K562 (cell line): Measurements from ENCODE around the gene ZFPM1. TPM values are rescaled to one million over a fixed set of nuclear protein-coding genes. Genes with fewer than 3 reads are reported as not detected.

ENCODE experiments used
- CGGBP1 ChIP-seq: fragments of 250-450 bp; sonication (Bioruptor Pico); IDR thresholded peaks from 2 replicates; pipeline ENCODE4 v1.9.0; 2021; ENCODE audit warnings: mild to moderate bottlenecking
- DIDO1 ChIP-seq: fragments of 450-650 bp; IDR thresholded peaks from 2 replicates; pipeline ENCODE4 v1.6.1; 2016; ENCODE audit warnings: low read depth, missing biosample characterization, missing genetic modification characterization
- GATA2 ChIP-seq: sonication (generic); formaldehyde crosslinking; IDR thresholded peaks from 2 replicates; pipeline ENCODE4 v1.4.0; 2020; ENCODE audit warnings: mild to moderate bottlenecking, missing genetic modification reagents
- HLTF ChIP-seq: fragments of 450-650 bp; IDR thresholded peaks from 2 replicates; pipeline ENCODE4 v1.6.1; 2016
- HNRNPH1 ChIP-seq: fragments of 200-400 bp; formaldehyde crosslinking; optimal IDR thresholded peaks from 2 replicates; pipeline ENCODE3; 2017; ENCODE audit warnings: low read depth, mild to moderate bottlenecking, low read length, moderate library complexity
- KDM2B ChIP-seq: fragments of 250-450 bp; sonication (Bioruptor Pico); IDR thresholded peaks from 2 replicates; pipeline ENCODE4 v1.8.0; 2021; ENCODE audit warnings: mild to moderate bottlenecking, moderate library complexity
- LCOR ChIP-seq: sonication (generic); formaldehyde crosslinking; IDR thresholded peaks from 2 replicates; pipeline ENCODE4 v1.8.0; 2022; ENCODE audit warnings: mild to moderate bottlenecking, missing genetic modification reagents
- MLX ChIP-seq, 2 experiments: fragments of 450-650 bp in 1 of 2; sonication (generic) in 1 of 2; formaldehyde crosslinking; conservative IDR thresholded peaks; 2 replicates each; pipeline versions ENCODE4 v1.4.0 to v1.8.1; 2020 to 2022; ENCODE audit warnings: mild to moderate bottlenecking in 1 of 2, missing genetic modification reagents in 1 of 2
- NCOA6 ChIP-seq: fragments of 450-650 bp; IDR thresholded peaks from 2 replicates; pipeline ENCODE4 v1.6.1; 2017; ENCODE audit warnings: mild to moderate bottlenecking
- NCOR1 ChIP-seq: fragments of 450-650 bp; IDR thresholded peaks from 2 replicates; pipeline ENCODE4 v1.6.1; 2016; ENCODE audit warnings: mild to moderate bottlenecking, moderate library complexity
- NFXL1 ChIP-seq: fragments of 450-650 bp; formaldehyde crosslinking; IDR thresholded peaks from 2 replicates; pipeline ENCODE4 v1.4.0; 2021; ENCODE audit warnings: mild to moderate bottlenecking
- NUFIP1 ChIP-seq: fragments of 450-650 bp; IDR thresholded peaks from 2 replicates; pipeline ENCODE4 v1.6.1; 2018; ENCODE audit not compliant: partially characterized antibody
- PHB ChIP-seq: fragments of 250-450 bp; sonication (Bioruptor Pico); IDR thresholded peaks from 2 replicates; pipeline ENCODE4 v1.5.0; 2021
- PTRF ChIP-seq: fragments of 450-650 bp; IDR thresholded peaks from 2 replicates; pipeline ENCODE4 v1.6.1; 2016; ENCODE audit warnings: mild to moderate bottlenecking, missing genetic modification characterization, missing compliant biosample characterization
- SNIP1 ChIP-seq: fragments of 450-650 bp; IDR thresholded peaks from 2 replicates; pipeline ENCODE4 v1.7.1; 2017; ENCODE audit warnings: low read depth, mild to moderate bottlenecking
- TBP ChIP-seq: optimal IDR thresholded peaks from 2 replicates; pipeline ENCODE3; 2011; ENCODE audit warnings: low read depth, low read length, improper control_type of control experiment
- TFAP4 ChIP-seq: sonication (generic); formaldehyde crosslinking; IDR thresholded peaks from 2 replicates; pipeline ENCODE4 v1.8.0; 2022; ENCODE audit warnings: missing genetic modification reagents, mild to moderate bottlenecking, moderate library complexity, borderline replicate concordance
- XRCC5 ChIP-seq: fragments of 200-400 bp; formaldehyde crosslinking; IDR thresholded peaks from 2 replicates; pipeline ENCODE4 v1.6.1; 2017; ENCODE audit warnings: low read depth, mild to moderate bottlenecking, low read length
- ZKSCAN3 ChIP-seq: fragments of 250-450 bp; sonication (Bioruptor Pico); IDR thresholded peaks from 2 replicates; pipeline ENCODE4 v1.4.0; 2020
- ZNF184 ChIP-seq: sonication (generic); formaldehyde crosslinking; IDR thresholded peaks from 2 replicates; pipeline ENCODE4 v1.5.0; 2020; ENCODE audit warnings: missing genetic modification reagents
- ZNF217 ChIP-seq: sonication (generic); formaldehyde crosslinking; IDR thresholded peaks from 2 replicates; pipeline ENCODE4 v1.8.0; 2022; ENCODE audit warnings: mild to moderate bottlenecking, missing genetic modification reagents
- ZNF324 ChIP-seq: fragments of 250-450 bp; sonication (Bioruptor Pico); IDR thresholded peaks from 2 replicates; pipeline ENCODE4 v1.4.0; 2020; ENCODE audit warnings: mild to moderate bottlenecking
- ZNF444 ChIP-seq: fragments of 250-450 bp; sonication (Bioruptor Pico); IDR thresholded peaks from 2 replicates; pipeline ENCODE4 v1.4.0; 2020; ENCODE audit warnings: mild to moderate bottlenecking, moderate library complexity
- ZNF449 ChIP-seq: fragments of 250-450 bp; sonication (Bioruptor Pico); IDR thresholded peaks from 2 replicates; pipeline ENCODE4 v1.8.0; 2022; ENCODE audit warnings: moderate library complexity, mild to moderate bottlenecking, inconsistent platforms
- ZNF551 ChIP-seq: fragments of 250-450 bp; sonication (Bioruptor Pico); IDR thresholded peaks from 2 replicates; pipeline ENCODE4 v1.5.0; 2021; ENCODE audit warnings: mild to moderate bottlenecking, moderate library complexity
- ZNF668 ChIP-seq: fragments of 250-450 bp; sonication (Bioruptor Pico); IDR thresholded peaks from 2 replicates; pipeline ENCODE4 v1.8.0; 2022; ENCODE audit warnings: mild to moderate bottlenecking, inconsistent platforms
- ZNF717 ChIP-seq: fragments of 250-450 bp; sonication (Bioruptor Pico); IDR thresholded peaks from 2 replicates; pipeline ENCODE4 v1.5.0; 2021
- ZNF764 ChIP-seq: fragments of 250-450 bp; sonication (Bioruptor Pico); IDR thresholded peaks from 2 replicates; pipeline ENCODE4 v1.4.0; 2020; ENCODE audit warnings: low read depth, mild to moderate bottlenecking, moderate library complexity
- polyA plus RNA-seq, 8 experiments: library from polyadenylated mRNA; depleted of rRNA in 4 of 8; stranded (reverse) in 5 of 8; unstranded in 3 of 8; fragments of >200 nt; fragmentation: Nextera tagmentation in 2 of 8; fragmentation: Illumina TruSeq in 1 of 8; extraction: Ambion mirVana in 2 of 8; extraction: Trizol in 1 of 8; gene quantifications; 2 replicates each; pipeline versions ENCODE4 v1.2.1 to v1.2.3, GENCODE V29; 2011 to 2014; ENCODE audit warnings: inconsistent platforms in 1 of 8, missing spikeins in 1 of 8
- total RNA-seq, 7 experiments: library from RNA; depleted of rRNA in 6 of 7; stranded (reverse); fragments of >200 nt in 6 of 7; fragmentation: Illumina TruSeq in 2 of 7; extraction: Trizol in 2 of 7; gene quantifications; 2 replicates each; pipeline versions ENCODE4 v1.2.1 to v1.2.3, GENCODE V29; 2011 to 2021; ENCODE audit warnings: low replicate concordance in 1 of 7

Gene ZFPM1
- total and polyA plus RNA-seq, 9 of the 15 experiments (the other 6 are each of a cell fraction or from before 2014, with no cell fraction given) = 0.03 to 35.9 (median 1.4) TPM

- TF ChIP-seq GATA2 (CRISPR knock-in tag) (no peak), ZNF551 (CRISPR knock-in tag) (no peak), XRCC5 (no peak), TBP (no peak), ZNF717 (CRISPR knock-in tag) (no peak), CGGBP1 (no peak), ZNF217 (CRISPR knock-in tag) (no peak), LCOR (no peak), KDM2B (no peak), ZNF668 (CRISPR knock-in tag) (no peak), NCOA6 (no peak), PTRF (no peak), ZNF449 (no peak), ZNF324 (no peak), HLTF (no peak), NCOR1 (no peak), NUFIP1 (no peak), TFAP4 (CRISPR knock-in tag) (peak; percentile 100), ZNF184 (CRISPR knock-in tag) (no peak), MLX (CRISPR knock-in tag; conservative IDR thresholded peaks at IDR 0.05) (no peak), HNRNPH1 (no peak), PHB (CRISPR knock-in tag) (no peak), ZKSCAN3 (no peak), DIDO1 (tag) (no peak), SNIP1 (no peak), NFXL1 (CRISPR knock-in tag) (no peak), ZNF764 (CRISPR knock-in tag) (no peak), ZNF444 (CRISPR knock-in tag) (no peak)
Observed at GRCh38 chr16:88558457-88559442, 105.7 kb downstream of the ZFPM1 start (continued).
